Loucy (cell line): ENCODE measurements around the gene HDAC10.

ENCODE experiments used
- H2AFZ ChIP-seq: fragments of 200-600 bp; sonication (generic); 2 replicates; pipeline ENCODE4 v1.6.0; 2016; ENCODE audit warnings: antibody characterized with exemption, mild to moderate bottlenecking, low read length, moderate library complexity
- H3F3A ChIP-seq: fragments of 200-600 bp; 2 replicates; pipeline ENCODE4 v1.6.0; 2016; ENCODE audit warnings: antibody characterized with exemption, low read depth, mild to moderate bottlenecking
- H3K27me3 ChIP-seq: fragments of 200-600 bp; sonication (generic); 2 replicates; pipeline ENCODE4 v1.6.1; 2014; ENCODE audit warnings: low read length, mild to moderate bottlenecking; ENCODE audit not compliant: insufficient read depth, poor library complexity, severe bottlenecking
- H3K36me3 ChIP-seq: fragments of 200-600 bp; sonication (generic); 2 replicates; pipeline ENCODE4 v1.6.1; 2016; ENCODE audit warnings: low read length; ENCODE audit not compliant: insufficient read depth
- H3K4me1 ChIP-seq: fragments of 200-600 bp; sonication (generic); 2 replicates; pipeline ENCODE4 v1.5.1; 2014; ENCODE audit warnings: low read length, mild to moderate bottlenecking; ENCODE audit not compliant: insufficient read depth, poor library complexity, severe bottlenecking
- H3K4me2 ChIP-seq: fragments of 200-600 bp; sonication (generic); 2 replicates; pipeline ENCODE4 v1.6.0; 2014; ENCODE audit warnings: antibody characterized with exemption, low read length, low read depth, mild to moderate bottlenecking; ENCODE audit not compliant: poor library complexity, severe bottlenecking
- H3K4me3 ChIP-seq: fragments of 200-600 bp; sonication (generic); 2 replicates; pipeline ENCODE4 v1.5.1; 2014; ENCODE audit warnings: low read length, mild to moderate bottlenecking, mixed read lengths; ENCODE audit not compliant: poor library complexity, severe bottlenecking
- H3K79me2 ChIP-seq: fragments of 200-600 bp; sonication (generic); 2 replicates; pipeline ENCODE4 v1.6.1; 2014; ENCODE audit warnings: low read length; ENCODE audit not compliant: insufficient read depth
- H3K9ac ChIP-seq: fragments of 200-600 bp; sonication (generic); 2 replicates; pipeline ENCODE4 v1.6.0; 2014; ENCODE audit warnings: mild to moderate bottlenecking, low read depth, low read length, moderate library complexity; ENCODE audit not compliant: poor library complexity, severe bottlenecking
- H3K9me2 ChIP-seq: fragments of 200-600 bp; sonication (generic); replicated peaks from 2 replicates; pipeline ENCODE4 v1.6.1; 2016; ENCODE audit warnings: low read depth, low read length, mixed read lengths
- H3K9me3 ChIP-seq: fragments of 200-600 bp; sonication (generic); 2 replicates; pipeline ENCODE4 v1.6.1; 2014; ENCODE audit warnings: mild to moderate bottlenecking, antibody characterized with exemption, low read length, low read depth; ENCODE audit not compliant: insufficient read depth
- H4K20me1 ChIP-seq: fragments of 200-600 bp; sonication (generic); 2 replicates; pipeline ENCODE4 v1.6.0; 2014; ENCODE audit warnings: antibody characterized with exemption, low read length, mild to moderate bottlenecking; ENCODE audit not compliant: insufficient read depth, poor library complexity, severe bottlenecking
- EZH2phosphoT487 ChIP-seq: fragments of 200-600 bp; IDR thresholded peaks from 2 replicates; pipeline ENCODE4 v1.6.1; 2018; ENCODE audit warnings: antibody characterized with exemption, mild to moderate bottlenecking, moderate library complexity, borderline replicate concordance
- TF ChIP-seq, protein P1 (sequence below): fragments of 200-600 bp; sonication (generic); conservative IDR thresholded peaks from 2 replicates; pipeline ENCODE4 v1.5.1; 2014; ENCODE audit warnings: mild to moderate bottlenecking, antibody characterized with exemption, low read length

HDAC10 gene

GRCh38 chr22:50232481-50233151, 18.4 kb downstream of the HDAC10 start:
- H3K4me2 ChIP-seq: no peak overlapping the region
- no peaks in the 10 kb centered on the region for H3K9me2 ChIP-seq
- peaks cover 22% of the 10 kb centered on the region; the same call in 1 of the 2 replicates for H3K79me2 ChIP-seq
- no peak overlapping the region for H3K4me3 ChIP-seq
- no peaks in the 10 kb centered on the region for H3F3A ChIP-seq
- no peaks in the 10 kb centered on the region for H4K20me1 ChIP-seq
- H3K9me3 ChIP-seq: no peaks in the 10 kb centered on the region
- H3K9ac ChIP-seq: no peak overlapping the region
- H2AFZ ChIP-seq: no peak overlapping the region
- peaks cover 9% of the 10 kb centered on the region; the same call in 1 of the 2 replicates for H3K36me3 ChIP-seq
- H3K4me1 ChIP-seq: no peaks in the 10 kb centered on the region
- no peaks in the 10 kb centered on the region for H3K27me3 ChIP-seq
- TF ChIP-seq, protein P1, sequence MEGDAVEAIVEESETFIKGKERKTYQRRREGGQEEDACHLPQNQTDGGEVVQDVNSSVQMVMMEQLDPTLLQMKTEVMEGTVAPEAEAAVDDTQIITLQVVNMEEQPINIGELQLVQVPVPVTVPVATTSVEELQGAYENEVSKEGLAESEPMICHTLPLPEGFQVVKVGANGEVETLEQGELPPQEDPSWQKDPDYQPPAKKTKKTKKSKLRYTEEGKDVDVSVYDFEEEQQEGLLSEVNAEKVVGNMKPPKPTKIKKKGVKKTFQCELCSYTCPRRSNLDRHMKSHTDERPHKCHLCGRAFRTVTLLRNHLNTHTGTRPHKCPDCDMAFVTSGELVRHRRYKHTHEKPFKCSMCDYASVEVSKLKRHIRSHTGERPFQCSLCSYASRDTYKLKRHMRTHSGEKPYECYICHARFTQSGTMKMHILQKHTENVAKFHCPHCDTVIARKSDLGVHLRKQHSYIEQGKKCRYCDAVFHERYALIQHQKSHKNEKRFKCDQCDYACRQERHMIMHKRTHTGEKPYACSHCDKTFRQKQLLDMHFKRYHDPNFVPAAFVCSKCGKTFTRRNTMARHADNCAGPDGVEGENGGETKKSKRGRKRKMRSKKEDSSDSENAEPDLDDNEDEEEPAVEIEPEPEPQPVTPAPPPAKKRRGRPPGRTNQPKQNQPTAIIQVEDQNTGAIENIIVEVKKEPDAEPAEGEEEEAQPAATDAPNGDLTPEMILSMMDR: no peak
- TF ChIP-seq EZH2phosphoT487: no peak

GRCh38 chr22:50229370-50229769, 21.7 kb downstream of the HDAC10 start:
- peaks cover 5% of the 10 kb centered on the region; the same call in 1 of the 2 replicates for H3K79me2 ChIP-seq
- H3K4me1 ChIP-seq: no peaks in the 10 kb centered on the region
- H3K4me3 ChIP-seq: no peak overlapping the region
- H3K9ac ChIP-seq: no peak overlapping the region
- no peak overlapping the region for H3K4me2 ChIP-seq
- no peaks in the 10 kb centered on the region for H3K9me3 ChIP-seq
- no peaks in the 10 kb centered on the region for H3F3A ChIP-seq
- H3K36me3 ChIP-seq: peaks cover 25% of the 10 kb centered on the region; the same call in 1 of the 2 replicates
- H3K27me3 ChIP-seq: no peaks in the 10 kb centered on the region
- TF ChIP-seq EZH2phosphoT487: no peak
- TF ChIP-seq, protein P1: no peak
- H3K9me2 ChIP-seq: no peaks in the 10 kb centered on the region
- H4K20me1 ChIP-seq: no peaks in the 10 kb centered on the region
- no peak overlapping the region for H2AFZ ChIP-seq

GRCh38 chr22:50228366-50228765, 22.7 kb downstream of the HDAC10 start:
- Histone ChIP-seq H3K79me2 (no peaks in the 10 kb centered on the region), H3K9me3 (no peaks in the 10 kb centered on the region), H3K4me2 (no peak overlapping the region), H3F3A (no peaks in the 10 kb centered on the region), H3K9me2 (no peaks in the 10 kb centered on the region), H3K36me3 (peaks cover 29% of the 10 kb centered on the region; the same call in 1 of the 2 replicates), H3K27me3 (no peaks in the 10 kb centered on the region), H3K4me1 (no peaks in the 10 kb centered on the region), H3K4me3 (no peak overlapping the region), H3K9ac (no peak overlapping the region), H4K20me1 (no peaks in the 10 kb centered on the region), H2AFZ (no peak overlapping the region)
- TF ChIP-seq, protein P1: no peak
- no peak for TF ChIP-seq EZH2phosphoT487
